Glutamatergic neuron (in vitro differentiated cells): ENCODE measurements around the gene MAPK13. TPM values are rescaled to one million over a fixed set of nuclear protein-coding genes. Genes with fewer than 3 reads are reported as not detected.

Experiments
- DNase-seq: peaks from one replicate; pipeline ENCODE4 v3.0.0; 2022
- H3K27ac Mint-ChIP-seq: one replicate; pipeline ENCODE4 v1.8.0; 2020; ENCODE audit warnings: mild to moderate bottlenecking, mixed read lengths, inconsistent platforms; ENCODE audit not compliant: unreplicated experiment
- H3K27me3 Mint-ChIP-seq: one replicate; pipeline ENCODE4 v1.8.0; 2020; ENCODE audit warnings: mild to moderate bottlenecking, moderate library complexity, mixed read lengths, inconsistent platforms; ENCODE audit not compliant: unreplicated experiment
- H3K36me3 Mint-ChIP-seq: one replicate; pipeline ENCODE4 v1.8.0; 2020; ENCODE audit warnings: mild to moderate bottlenecking, mixed read lengths, inconsistent platforms; ENCODE audit not compliant: unreplicated experiment
- H3K4me1 Mint-ChIP-seq: one replicate; pipeline ENCODE4 v1.8.0; 2020; ENCODE audit warnings: mild to moderate bottlenecking, low read depth, mixed read lengths, inconsistent platforms; ENCODE audit not compliant: unreplicated experiment
- H3K4me3 Mint-ChIP-seq: one replicate; pipeline ENCODE4 v1.8.0; 2020; ENCODE audit warnings: mild to moderate bottlenecking, mixed read lengths, inconsistent platforms; ENCODE audit not compliant: unreplicated experiment
- H3K9me3 Mint-ChIP-seq: one replicate; pipeline ENCODE4 v1.8.0; 2020; ENCODE audit warnings: mild to moderate bottlenecking, moderate library complexity, mixed read lengths, inconsistent platforms; ENCODE audit not compliant: unreplicated experiment
- CTCF ChIP-seq: fragments of 200-600 bp; sonication (generic); IDR thresholded peaks from one replicate; pipeline ENCODE4 v1.5.0; 2021; ENCODE audit not compliant: partially characterized antibody, unreplicated experiment
- total RNA-seq: library from RNA; stranded (reverse); fragmentation: NEBNext Ultra II Directional; extraction: Animal tissue kit (Norgen Biotek cat#: 25700); gene quantifications from one replicate; pipeline ENCODE4 v1.2.1, GENCODE V29; 2021; ENCODE audit not compliant: unreplicated experiment

MAPK13 gene
- total RNA-seq, 1 donor from 2014 or later = 4.2 TPM

GRCh38 chr6:36141961-36142360, 11.6 kb downstream of the MAPK13 start:
- H3K4me1 Mint-ChIP-seq = peaks cover 13% of the 10 kb centered on the region
- peaks cover 6% of the 10 kb centered on the region for H3K9me3 Mint-ChIP-seq
- TF ChIP-seq CTCF = no peak
- no peak for DNase-seq
- no peak overlapping the region for H3K27ac Mint-ChIP-seq
- peaks cover 1% of the 10 kb centered on the region for H3K36me3 Mint-ChIP-seq
- H3K27me3 Mint-ChIP-seq = peaks cover 2% of the 10 kb centered on the region
- H3K4me3 Mint-ChIP-seq = no peak overlapping the region

- peaks cover 13% of the 10 kb centered on the region for H3K4me1 Mint-ChIP-seq
- H3K36me3 Mint-ChIP-seq = peaks cover 10% of the 10 kb centered on the region
- H3K27ac Mint-ChIP-seq = no peak overlapping the region
These were observed 12.9 kb downstream of the MAPK13 start for GRCh38 chr6:36142971-36143838.

GRCh38 chr6:36145495-36145894, 15.2 kb downstream of the MAPK13 start:
- Mint-ChIP-seq H3K27me3 (peaks cover 5% of the 10 kb centered on the region), H3K27ac (no peak overlapping the region), H3K36me3 (peaks cover 10% of the 10 kb centered on the region), H3K4me1 (peaks cover 1% of the 10 kb centered on the region), H3K9me3 (peaks cover 4% of the 10 kb centered on the region), H3K4me3 (no peak overlapping the region)
- no peak for TF ChIP-seq CTCF
- no peak for DNase-seq

More at GRCh38 chr6:36142971-36143838, 12.9 kb downstream of the MAPK13 start:
- DNase-seq = no peak
- Mint-ChIP-seq H3K4me3 (no peak overlapping the region), H3K27me3 (peaks cover 5% of the 10 kb centered on the region), H3K9me3 (peaks cover 7% of the 10 kb centered on the region)
- no peak for TF ChIP-seq CTCF

- no peak for TF ChIP-seq CTCF
- Mint-ChIP-seq H3K4me1 (no peaks in the 10 kb centered on the region), H3K9me3 (peaks cover 4% of the 10 kb centered on the region), H3K27me3 (peaks cover 5% of the 10 kb centered on the region), H3K36me3 (peaks cover 10% of the 10 kb centered on the region), H3K4me3 (no peak overlapping the region), H3K27ac (no peak overlapping the region)
- no peak for DNase-seq
These were observed 17.0 kb downstream of the MAPK13 start for GRCh38 chr6:36147294-36147693.

- Mint-ChIP-seq H3K27me3 (peaks cover 5% of the 10 kb centered on the region), H3K4me3 (no peak overlapping the region), H3K27ac (no peak overlapping the region), H3K9me3 (peaks cover 4% of the 10 kb centered on the region), H3K4me1 (no peaks in the 10 kb centered on the region), H3K36me3 (peaks cover 10% of the 10 kb centered on the region)
- DNase-seq = no peak
- no peak for TF ChIP-seq CTCF
These were observed 19.2 kb downstream of the MAPK13 start for GRCh38 chr6:36149476-36149875.
